HEK293T (cell line): ENCODE measurements around the gene KCNMA1.

Experiments used
- CTCF ChIA-PET: fragments of 350-600 bp; formaldehyde crosslinking; extraction: SDS; loops from one replicate; lab custom pipeline; 2021; ENCODE audit warnings: antibody characterized with exemption, inconsistent platforms; lab: Yijun Ruan, JAX
- POLR2A ChIA-PET: fragments of 350-600 bp; formaldehyde crosslinking; extraction: SDS; loops from one replicate; lab custom pipeline; 2020; ENCODE audit warnings: antibody characterized with exemption, inconsistent platforms; lab: Yijun Ruan, JAX
- DNase-seq: peaks from one replicate; pipeline ENCODE4 v3.0.0; 2012; ENCODE audit warnings: mixed read lengths; ENCODE audit errors: extremely low spot score
- ARNT ChIP-seq: fragments of 450-650 bp; IDR thresholded peaks from 2 replicates; pipeline ENCODE4 v1.6.1; 2017; ENCODE audit warnings: mild to moderate bottlenecking
- BHLHE40 ChIP-seq: fragments of 450-650 bp; IDR thresholded peaks from 2 replicates; pipeline ENCODE4 v1.6.1; 2016; ENCODE audit warnings: mild to moderate bottlenecking, moderate library complexity, borderline replicate concordance
- CTBP1 ChIP-seq: fragments of 450-650 bp; IDR thresholded peaks from 2 replicates; pipeline ENCODE4 v1.6.1; 2016; ENCODE audit warnings: borderline replicate concordance
- ELF4 ChIP-seq: fragments of 450-650 bp; IDR thresholded peaks from 2 replicates; pipeline ENCODE4 v1.6.1; 2017; ENCODE audit warnings: antibody characterized with exemption
- FOXA1 ChIP-seq: fragments of 450-650 bp; IDR thresholded peaks from 2 replicates; pipeline ENCODE4 v1.6.1; 2016; ENCODE audit warnings: mild to moderate bottlenecking
- FOXK2 ChIP-seq: fragments of 450-650 bp; IDR thresholded peaks from 2 replicates; pipeline ENCODE4 v1.6.1; 2016; ENCODE audit warnings: mild to moderate bottlenecking
- FOXM1 ChIP-seq: fragments of 450-650 bp; IDR thresholded peaks from 2 replicates; pipeline ENCODE4 v1.6.1; 2017; ENCODE audit warnings: mild to moderate bottlenecking, borderline replicate concordance
- HDGF ChIP-seq: fragments of 450-650 bp; IDR thresholded peaks from 2 replicates; pipeline ENCODE4 v1.6.1; 2017; ENCODE audit warnings: antibody characterized with exemption, borderline replicate concordance
- L3MBTL2 ChIP-seq: fragments of 450-650 bp; conservative IDR thresholded peaks from 2 replicates; pipeline ENCODE4 v1.6.1; 2016; ENCODE audit warnings: mild to moderate bottlenecking
- LEF1 ChIP-seq: fragments of 450-650 bp; IDR thresholded peaks from 2 replicates; pipeline ENCODE4 v1.6.1; 2017; ENCODE audit warnings: mild to moderate bottlenecking, borderline replicate concordance
- NFRKB ChIP-seq: fragments of 450-650 bp; IDR thresholded peaks from 2 replicates; pipeline ENCODE4 v1.6.1; 2016; ENCODE audit warnings: mild to moderate bottlenecking, moderate library complexity
- SP1 ChIP-seq: fragments of 450-650 bp; IDR thresholded peaks from 2 replicates; pipeline ENCODE4 v1.6.1; 2017
- SUZ12 ChIP-seq: fragments of 450-650 bp; IDR thresholded peaks from 2 replicates; pipeline ENCODE4 v1.6.1; 2016; ENCODE audit warnings: mild to moderate bottlenecking
- TARDBP ChIP-seq: fragments of 450-650 bp; IDR thresholded peaks from 2 replicates; pipeline ENCODE4 v1.6.1; 2016
- ZNF384 ChIP-seq: fragments of 450-650 bp; IDR thresholded peaks from 2 replicates; pipeline ENCODE4 v1.6.1; 2016
- TF ChIP-seq, protein P1 (sequence below): fragments of 450-650 bp; IDR thresholded peaks from 2 replicates; pipeline ENCODE4 v1.6.1; 2016

Gene KCNMA1

DNA sequence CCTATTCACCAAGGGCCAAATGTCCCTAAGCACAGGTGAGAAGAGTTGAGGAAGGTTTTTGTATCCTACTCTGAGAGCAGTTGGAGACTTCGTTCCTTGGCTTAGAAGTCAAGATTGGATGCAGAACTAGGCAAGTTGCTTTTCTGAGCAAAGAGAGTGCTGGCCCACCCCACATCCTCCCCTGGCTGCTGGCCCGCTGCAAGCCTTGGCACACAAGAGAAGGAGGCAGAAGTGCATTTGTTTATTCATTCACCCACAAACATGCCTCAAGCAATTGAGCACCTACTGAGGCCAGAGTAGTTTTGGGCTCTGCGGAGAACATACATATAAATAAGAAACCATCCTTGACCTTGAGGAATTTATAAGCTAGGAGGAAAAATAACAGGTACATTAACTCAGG is 318.9 kb downstream of the KCNMA1 start:
- DNase-seq, result no peak
- CTCF ChIA-PET, result no interaction called here
- no peak for TF ChIP-seq TARDBP
- no peak for TF ChIP-seq CTBP1
- no peak for TF ChIP-seq L3MBTL2
- TF ChIP-seq FOXA1, result no peak
- no peak for TF ChIP-seq SUZ12
- TF ChIP-seq NFRKB, result no peak
- no peak for TF ChIP-seq FOXM1
- no peak for TF ChIP-seq HDGF
- TF ChIP-seq, protein P1, sequence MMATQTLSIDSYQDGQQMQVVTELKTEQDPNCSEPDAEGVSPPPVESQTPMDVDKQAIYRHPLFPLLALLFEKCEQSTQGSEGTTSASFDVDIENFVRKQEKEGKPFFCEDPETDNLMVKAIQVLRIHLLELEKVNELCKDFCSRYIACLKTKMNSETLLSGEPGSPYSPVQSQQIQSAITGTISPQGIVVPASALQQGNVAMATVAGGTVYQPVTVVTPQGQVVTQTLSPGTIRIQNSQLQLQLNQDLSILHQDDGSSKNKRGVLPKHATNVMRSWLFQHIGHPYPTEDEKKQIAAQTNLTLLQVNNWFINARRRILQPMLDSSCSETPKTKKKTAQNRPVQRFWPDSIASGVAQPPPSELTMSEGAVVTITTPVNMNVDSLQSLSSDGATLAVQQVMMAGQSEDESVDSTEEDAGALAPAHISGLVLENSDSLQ, result no peak
- TF ChIP-seq ELF4, result no peak
- no peak for TF ChIP-seq ZNF384
- no peak for TF ChIP-seq LEF1
- TF ChIP-seq FOXK2, result no peak
- TF ChIP-seq BHLHE40, result no peak
- no peak for TF ChIP-seq ARNT
- no peak for TF ChIP-seq SP1
- POLR2A ChIA-PET, result no interaction called here

DNA sequence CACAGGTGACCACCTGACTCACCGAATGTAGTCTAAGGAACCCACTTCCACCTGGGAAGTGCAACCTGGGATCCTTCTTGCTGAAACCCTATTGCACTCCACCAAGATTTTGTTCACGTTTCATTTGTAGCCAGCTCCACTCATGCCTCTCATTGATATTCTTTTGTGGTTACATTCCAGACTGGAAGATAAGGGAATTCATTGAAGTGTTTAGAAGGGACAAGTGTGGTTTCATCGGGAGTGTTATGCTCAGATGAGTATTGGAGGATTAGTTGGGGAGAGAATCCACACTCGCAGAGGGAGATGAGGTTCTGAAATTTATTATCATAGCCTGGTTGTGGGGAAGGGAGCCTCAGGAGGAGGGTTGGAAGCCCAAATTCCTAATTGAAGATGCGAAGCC is 320.4 kb downstream of the KCNMA1 start:
- DNase-seq, result no peak
- no peak for TF ChIP-seq FOXM1
- TF ChIP-seq ARNT, result no peak
- TF ChIP-seq LEF1, result no peak
- no peak for TF ChIP-seq HDGF
- no peak for TF ChIP-seq FOXK2
- TF ChIP-seq ZNF384, result no peak
- TF ChIP-seq CTBP1, result no peak
- no peak for TF ChIP-seq L3MBTL2
- no peak for TF ChIP-seq FOXA1
- no peak for TF ChIP-seq NFRKB
- no peak for TF ChIP-seq SP1
- no peak for TF ChIP-seq SUZ12
- TF ChIP-seq ELF4, result no peak
- TF ChIP-seq, protein P1, result no peak
- TF ChIP-seq TARDBP, result no peak
- TF ChIP-seq BHLHE40, result no peak
- CTCF ChIA-PET, result no interaction called here
- POLR2A ChIA-PET, result no interaction called here

DNA sequence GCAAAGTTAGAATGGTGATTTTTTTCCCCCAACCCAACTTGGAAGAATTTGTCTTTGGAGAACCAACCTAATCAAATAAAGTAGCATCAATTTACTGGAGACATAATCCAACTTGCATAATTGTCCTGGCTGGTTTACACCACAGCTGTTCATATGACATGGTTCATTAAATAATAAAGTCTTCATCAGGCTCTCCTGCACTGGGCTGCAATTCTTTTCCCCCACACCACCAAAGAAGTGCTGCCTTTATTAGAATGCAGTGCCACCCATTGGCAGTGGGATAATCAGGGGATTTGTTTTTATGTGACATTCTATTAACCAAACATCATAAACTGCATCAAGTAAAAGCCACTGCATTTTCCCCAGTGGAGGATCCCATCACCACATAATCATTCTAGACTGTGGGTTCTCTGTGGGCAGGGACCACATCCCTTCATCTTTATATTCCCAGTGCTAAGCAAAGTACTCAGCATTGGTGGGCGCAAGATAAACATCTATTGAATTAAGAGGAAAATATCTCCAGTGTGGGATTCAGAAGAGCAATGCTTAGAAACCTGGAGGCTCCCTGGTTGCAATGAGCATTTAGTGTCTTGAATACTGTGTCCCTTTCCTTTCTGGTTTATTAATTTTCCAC is 322.0 kb downstream of the KCNMA1 start:
- POLR2A ChIA-PET, result no interaction called here
- CTCF ChIA-PET, result interaction anchor here (0.7 kb wide), 1 partner anchor 78 kb away, joined by 3 read pairs; no protein-coding TSS in a partner anchor
- DNase-seq, result no peak
- no peak for TF ChIP-seq FOXM1
- no peak for TF ChIP-seq SUZ12

DNA sequence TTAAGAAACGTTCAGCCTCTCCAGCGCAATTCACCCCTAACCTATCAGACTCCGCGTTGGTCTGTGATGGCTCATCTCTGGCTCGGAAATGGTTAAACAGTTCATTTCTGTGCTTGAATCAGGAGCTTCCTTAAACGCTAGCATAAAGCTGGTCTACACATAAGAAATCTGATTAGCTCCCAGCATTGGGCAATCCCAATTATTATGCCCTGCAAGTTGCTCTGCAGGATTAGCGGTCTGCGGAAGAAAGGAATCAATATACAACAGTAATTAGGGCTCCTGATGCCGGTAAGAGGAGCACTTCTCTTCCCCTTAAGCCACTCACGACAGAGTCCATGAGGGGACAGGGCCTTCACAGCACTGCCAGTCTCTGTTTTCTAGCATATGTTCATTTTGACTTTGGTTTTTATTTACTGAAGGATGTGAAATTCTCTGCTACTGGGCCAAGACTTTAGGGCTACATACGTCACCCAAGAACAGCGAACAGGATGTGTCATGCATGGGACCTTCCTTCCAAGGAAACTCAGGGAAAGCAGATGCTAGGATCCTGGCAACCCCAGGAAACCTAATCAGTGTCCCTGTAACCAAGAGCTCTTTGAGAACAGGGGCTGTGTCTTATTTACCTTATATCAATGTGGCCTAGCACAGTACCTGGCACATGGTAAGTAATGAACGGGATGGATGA is 324.4 kb downstream of the KCNMA1 start:
- no peak for DNase-seq
- ChIA-PET CTCF (no interaction called here), POLR2A (no interaction called here)
- TF ChIP-seq TARDBP (no peak), L3MBTL2 (no peak), HDGF (no peak)

DNA sequence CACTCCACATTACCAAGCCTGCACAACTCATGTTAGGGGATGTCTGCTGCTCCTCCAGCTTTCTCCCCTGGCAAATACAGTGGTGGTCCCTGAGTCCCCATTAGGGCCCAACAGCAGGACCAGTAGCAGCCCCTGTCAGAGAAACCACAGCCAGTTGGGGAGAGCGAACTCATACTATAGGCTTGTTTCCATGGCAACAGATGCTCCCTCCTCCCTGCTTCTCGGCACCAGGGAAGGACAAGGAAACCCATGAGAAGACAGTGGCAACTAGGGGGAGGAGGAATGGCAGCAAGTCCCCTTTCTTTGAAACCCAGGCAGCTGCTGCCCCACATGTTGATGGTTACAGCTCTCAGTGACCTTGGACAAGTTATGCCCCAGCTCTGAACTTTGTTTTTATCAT is 326.4 kb downstream of the KCNMA1 start:
- POLR2A ChIA-PET, result no interaction called here
- TF ChIP-seq HDGF (no peak), L3MBTL2 (no peak), SUZ12 (no peak), FOXM1 (no peak)
- CTCF ChIA-PET, result no interaction called here
- no peak for DNase-seq

DNA sequence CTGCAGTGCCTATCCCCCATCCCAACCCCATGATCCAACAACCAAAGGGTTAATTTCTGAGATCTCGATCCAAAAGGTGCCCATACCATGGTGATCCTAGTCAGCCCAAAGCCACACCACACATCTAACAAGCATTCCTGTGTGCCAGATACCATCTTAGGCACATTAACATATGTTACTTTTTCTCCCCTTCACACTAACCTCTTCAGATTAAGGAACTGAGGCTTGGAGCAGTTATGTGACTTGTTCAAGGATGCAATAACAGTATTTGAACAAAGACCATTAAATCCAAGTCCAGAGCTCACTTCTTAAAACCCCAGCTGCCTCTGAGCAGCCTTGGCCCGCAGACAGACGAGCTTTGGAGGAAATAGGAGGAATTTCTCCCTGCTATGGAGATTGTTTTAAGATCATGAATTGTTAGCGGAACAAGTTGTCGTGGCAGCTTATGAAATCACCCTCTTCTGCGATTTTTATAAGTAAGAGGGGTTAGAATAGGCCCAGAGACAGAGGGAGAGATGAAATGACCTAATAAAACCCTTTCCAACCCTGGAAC is 327.2 kb downstream of the KCNMA1 start:
- TF ChIP-seq ARNT (no peak), CTBP1 (no peak), ZNF384 (no peak), L3MBTL2 (no peak), HDGF (no peak), BHLHE40 (no peak), FOXK2 (no peak), SUZ12 (no peak), FOXM1 (no peak), FOXA1 (no peak), NFRKB (no peak), TARDBP (no peak), LEF1 (no peak), SP1 (no peak), ELF4 (no peak)
- TF ChIP-seq, protein P1, result no peak
- POLR2A ChIA-PET, result no interaction called here
- DNase-seq, result no peak
- CTCF ChIA-PET, result interaction anchor here (0.6 kb wide), 1 partner anchor 19 kb away, joined by 3 read pairs; no protein-coding TSS in a partner anchor
